ENCODE measurements around the gene AGPAT4.

- TF ChIP-seq EZH2phosphoT487 (IDR thresholded peaks at IDR 0.05; ENCODE audit: low read depth, severe bottlenecking, unreplicated experiment) (no peak), EZH2 (IDR thresholded peaks at IDR 0.05; ENCODE audit: borderline replicate concordance) (no peak)
- TF ChIP-seq, protein P1, sequence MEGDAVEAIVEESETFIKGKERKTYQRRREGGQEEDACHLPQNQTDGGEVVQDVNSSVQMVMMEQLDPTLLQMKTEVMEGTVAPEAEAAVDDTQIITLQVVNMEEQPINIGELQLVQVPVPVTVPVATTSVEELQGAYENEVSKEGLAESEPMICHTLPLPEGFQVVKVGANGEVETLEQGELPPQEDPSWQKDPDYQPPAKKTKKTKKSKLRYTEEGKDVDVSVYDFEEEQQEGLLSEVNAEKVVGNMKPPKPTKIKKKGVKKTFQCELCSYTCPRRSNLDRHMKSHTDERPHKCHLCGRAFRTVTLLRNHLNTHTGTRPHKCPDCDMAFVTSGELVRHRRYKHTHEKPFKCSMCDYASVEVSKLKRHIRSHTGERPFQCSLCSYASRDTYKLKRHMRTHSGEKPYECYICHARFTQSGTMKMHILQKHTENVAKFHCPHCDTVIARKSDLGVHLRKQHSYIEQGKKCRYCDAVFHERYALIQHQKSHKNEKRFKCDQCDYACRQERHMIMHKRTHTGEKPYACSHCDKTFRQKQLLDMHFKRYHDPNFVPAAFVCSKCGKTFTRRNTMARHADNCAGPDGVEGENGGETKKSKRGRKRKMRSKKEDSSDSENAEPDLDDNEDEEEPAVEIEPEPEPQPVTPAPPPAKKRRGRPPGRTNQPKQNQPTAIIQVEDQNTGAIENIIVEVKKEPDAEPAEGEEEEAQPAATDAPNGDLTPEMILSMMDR (IDR thresholded peaks at IDR 0.05; ENCODE audit: poor library complexity) = no peak
Observed at GRCh38 chr6:161154796-161155335, 119.0 kb downstream of the AGPAT4 start.

Measured in hepatocyte (in vitro differentiated cells).